NCI-H1105 (cell line): ENCODE results near the gene EML6.

Source experiments
- DNase-seq: peaks from one replicate; lab custom pipeline; 2025; lab: John Stamatoyannopoulos, UW

EML6 gene

DNA sequence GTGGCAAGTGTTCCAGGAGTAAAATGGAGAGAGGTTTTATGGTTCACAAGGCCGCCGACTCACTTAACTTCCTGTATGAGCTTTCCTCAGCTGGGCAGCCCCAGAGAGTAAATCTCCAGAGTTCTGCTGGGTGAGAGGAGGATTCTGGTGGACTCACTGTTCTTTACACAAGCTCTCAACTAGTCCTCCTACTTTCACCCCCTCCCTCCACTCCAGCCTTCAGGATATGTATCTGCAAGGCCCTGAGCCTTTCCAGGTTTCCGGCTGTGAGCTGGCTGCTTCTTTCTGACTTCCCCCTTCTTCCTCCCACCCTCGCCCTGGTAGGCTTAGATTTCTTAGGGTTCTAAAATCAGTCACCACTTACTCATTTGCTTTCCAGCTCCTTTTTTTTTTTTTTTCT lies 34.0 kb downstream of the EML6 start:
- DNase-seq: no peak

DNA sequence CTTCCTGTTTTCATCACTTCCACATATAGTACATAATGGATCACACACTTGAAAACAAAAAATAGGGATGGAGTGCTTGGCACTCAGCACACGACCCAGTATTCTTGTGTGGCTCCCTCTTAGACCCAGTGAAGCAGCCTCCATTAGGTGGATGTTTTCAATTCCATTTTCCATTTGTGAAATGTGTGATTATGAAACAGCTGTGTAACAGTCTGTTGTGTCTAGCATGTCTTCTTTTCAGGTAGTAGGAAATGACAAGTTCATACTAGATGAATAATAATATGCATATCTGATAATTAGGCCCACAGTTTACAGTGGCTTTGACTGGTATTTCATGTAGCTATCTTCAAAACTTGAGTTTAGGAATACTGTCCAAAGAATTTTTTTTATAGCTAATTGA lies 35.5 kb downstream of the EML6 start:
- no peak for DNase-seq

DNA sequence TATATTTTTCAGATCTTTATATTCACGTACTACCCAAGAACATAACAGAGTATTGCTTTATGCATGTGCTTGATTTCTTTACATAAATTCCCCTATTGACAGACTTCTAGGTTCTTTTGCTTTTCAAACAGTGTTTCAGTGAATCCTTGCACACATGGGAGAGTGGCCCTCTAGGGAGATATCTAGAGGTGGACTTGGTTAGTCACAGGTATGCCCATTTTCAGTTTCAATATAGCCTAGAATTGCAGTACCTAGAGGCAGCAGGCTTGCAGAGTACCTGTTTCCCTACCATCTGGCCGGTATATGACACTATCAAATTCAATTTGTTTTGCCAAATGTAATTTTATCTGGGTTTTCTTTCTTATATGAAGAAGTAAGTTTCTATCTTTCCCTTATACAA lies 36.8 kb downstream of the EML6 start:
- DNase-seq: no peak

DNA sequence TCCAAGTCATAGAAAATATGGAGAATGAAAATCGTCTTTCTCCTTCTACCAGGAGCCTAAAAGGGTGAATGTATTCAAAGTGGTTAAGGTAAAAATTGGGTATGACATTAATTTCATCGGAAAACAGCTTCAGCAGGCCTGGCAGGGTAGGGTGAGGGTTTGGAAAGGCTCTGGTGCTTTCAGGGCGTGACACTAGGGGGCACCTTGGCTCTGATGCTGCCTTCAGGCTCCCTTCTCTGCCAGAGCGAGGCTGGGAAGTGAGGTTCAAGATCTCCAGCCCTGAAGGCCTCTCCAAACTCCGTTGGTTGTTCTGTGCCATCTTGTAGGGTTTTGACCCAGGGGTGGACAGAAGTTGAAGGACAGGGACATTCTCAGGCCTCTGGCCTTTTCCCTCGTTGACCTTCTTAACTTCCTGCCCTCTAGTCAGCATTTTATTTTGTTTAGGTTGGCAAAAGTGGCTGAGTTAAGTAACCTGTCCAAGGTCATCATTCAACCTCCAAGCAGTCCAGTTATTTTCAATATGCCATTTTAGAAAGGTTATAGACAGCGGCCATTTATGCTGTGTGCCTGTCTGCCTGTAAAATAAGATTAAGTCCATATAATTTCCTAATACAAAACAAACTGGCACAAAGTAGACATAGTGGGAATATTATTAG lies 40.3 kb downstream of the EML6 start:
- no peak for DNase-seq

DNA sequence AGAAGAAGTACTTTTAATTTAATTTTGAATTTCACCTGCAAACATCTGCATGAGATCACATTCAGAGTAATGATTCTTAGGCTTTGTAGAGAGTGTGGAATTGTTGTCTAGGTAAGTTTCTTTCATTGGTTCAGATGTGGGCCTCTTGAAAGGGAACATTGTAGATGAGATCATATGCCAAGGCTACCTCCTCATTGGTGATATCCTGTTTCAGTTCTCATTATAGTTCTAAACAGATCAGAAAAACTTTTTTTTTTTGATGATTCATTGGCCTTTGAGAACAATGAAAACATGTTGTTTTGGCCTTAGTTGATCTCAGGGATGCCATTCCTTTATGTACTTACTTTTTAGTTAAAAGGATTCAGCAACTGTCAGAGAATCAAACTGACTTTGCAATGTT lies 44.5 kb downstream of the EML6 start:
- DNase-seq: no peak

DNA sequence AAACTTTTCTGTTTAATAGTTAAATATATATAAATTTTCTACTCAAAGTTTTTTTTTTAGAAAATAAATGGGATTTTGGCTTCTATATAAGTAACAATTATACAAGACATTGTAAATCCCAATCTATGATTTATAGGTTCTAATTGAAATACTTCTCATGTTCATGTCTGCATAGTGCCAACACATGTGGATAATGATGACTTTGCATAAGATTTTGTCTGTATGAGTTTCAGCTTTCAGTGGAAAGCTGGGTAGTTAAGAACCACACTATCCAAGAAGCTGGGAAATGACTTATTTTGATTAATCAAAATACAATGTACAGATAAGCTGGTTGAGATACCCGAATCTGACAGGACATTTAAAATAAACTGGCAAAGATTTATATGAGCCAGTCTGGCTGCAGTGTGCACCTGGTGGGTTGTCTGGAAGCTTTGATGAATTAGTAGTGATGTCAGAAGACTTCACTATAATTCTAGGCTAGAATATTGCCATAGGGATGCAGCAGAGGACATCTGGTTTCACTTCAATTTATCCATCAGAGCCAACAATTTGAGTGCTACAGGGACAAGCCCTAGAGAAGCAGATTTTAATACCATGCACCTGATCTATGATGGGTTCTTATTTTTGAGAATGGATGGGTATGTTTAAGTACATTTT lies 45.4 kb downstream of the EML6 start:
- no peak for DNase-seq

DNA sequence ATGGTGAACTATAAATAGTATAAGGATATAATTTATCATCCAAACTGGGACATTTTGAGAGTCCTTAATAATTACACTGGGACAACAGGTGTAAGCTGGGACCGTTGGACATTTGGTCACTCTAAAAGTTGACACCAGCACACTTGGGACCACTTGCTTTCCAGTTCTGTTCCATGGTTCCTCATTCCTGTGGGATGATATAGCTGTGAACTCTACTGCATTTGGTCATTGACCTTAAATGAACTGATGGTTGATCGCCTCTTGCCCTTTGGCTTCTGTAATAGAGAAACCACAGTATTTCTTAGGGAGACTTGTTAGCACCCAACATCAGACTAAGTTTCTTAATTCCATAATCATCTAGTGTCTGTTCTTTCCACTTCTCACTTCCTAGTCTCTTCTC lies 46.7 kb downstream of the EML6 start:
- DNase-seq: no peak

DNA sequence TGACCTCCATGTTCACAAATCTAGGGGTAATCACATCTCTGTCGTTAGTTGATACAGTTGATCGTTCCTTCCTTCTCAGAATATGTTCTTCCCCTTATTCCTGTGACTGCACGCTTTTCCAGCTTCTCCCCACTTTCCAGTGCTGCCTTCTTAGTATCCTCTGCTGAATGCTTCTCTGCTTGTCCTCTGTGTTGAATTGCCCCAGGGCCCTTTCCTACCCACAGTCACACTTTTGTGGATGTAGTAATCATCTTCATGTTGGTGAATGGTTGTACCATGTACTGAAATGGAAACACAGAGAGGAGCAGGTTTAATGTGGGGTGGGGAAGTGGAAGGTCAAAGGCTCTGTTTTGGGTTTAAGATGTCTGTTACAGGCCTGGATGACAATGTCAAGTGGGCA lies 47.2 kb downstream of the EML6 start:
- no peak for DNase-seq

DNA sequence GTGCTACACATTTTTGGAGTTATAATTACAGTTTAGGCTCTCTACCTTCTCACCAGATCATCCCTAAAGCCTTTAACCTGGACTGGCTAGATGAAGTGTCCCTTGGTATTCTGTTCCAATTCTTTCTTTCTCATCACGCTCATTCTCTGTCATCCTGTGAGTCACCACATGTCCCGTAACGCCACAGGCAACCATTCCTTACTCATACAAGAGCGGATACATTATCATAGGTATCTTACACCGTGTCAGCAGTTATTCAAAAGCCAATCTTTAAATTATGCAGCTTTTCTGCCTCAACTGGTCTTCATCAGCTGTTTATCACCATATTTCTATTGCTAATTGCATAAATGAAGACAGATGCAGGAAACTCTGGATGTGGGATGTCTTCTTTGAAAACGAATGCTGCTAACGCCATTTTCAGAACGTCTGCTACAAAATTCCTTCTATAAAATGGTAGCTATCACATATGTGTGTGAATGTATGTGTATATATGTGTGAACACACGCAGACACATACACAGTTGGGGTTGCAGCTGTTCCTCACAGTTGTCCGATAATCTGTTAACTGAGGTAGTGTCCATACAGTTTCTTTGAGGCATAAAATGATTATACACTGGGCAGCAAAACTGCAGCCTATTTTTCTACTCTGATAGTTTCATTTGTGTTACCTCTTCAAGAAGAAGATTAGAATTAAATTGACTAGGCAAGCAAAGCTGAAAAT lies 47.9 kb downstream of the EML6 start:
- DNase-seq: no peak

DNA sequence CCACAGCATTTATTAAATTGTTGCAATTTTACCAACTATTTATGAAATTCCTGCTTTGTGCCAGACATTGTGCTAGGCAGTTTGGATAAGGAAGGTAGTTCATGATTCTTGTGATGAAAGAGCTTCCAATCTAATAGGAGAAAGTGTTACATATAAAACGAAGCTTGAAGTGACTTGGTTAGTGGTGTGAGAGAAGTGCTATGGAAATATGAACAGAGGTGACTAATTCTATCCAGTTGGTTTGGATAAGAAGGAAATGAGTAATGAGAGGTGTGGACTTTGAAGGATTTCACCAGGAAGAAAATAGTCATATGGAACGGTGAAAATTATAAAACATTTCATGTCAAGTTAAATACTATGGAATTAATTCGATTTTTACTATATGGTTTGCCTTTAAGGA lies 48.6 kb downstream of the EML6 start:
- DNase-seq: no peak

DNA sequence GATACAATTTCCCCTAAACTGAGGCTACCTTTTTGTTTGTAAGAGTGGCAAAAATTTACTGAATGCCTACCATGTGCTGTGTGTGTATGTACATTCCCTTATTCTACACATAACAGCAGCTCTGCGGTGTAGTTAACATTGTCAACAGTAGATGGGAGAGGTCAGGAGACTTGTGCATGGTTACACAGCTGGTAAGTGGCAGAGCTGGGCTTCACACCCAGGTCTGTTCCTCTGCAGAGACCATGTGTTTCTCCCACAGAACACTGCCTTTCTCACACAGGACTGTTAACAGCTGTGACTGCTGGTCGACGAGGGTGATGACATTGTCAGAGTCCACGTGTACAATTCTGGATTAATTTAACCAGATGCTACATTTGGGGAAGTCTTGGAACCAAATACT lies 49.1 kb downstream of the EML6 start:
- no peak for DNase-seq

DNA sequence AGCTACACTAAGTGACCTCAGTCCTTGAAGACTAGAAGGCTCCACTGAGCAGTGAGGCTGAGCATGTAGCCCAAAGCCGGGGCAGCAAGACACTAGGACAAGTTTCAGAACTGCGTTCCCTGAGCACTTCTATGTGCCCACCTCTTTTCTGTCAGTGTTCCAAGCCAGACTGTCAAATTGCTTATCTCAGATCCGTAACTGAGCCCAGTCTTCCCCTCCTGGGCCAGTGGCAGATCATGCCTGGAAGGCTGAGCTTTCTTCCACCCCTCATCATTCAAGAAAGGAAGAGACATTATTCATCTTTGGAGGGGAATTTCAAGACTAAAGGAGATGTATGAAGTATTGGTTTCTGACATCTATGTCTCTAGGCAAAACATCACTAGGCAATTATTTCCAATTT lies 49.8 kb downstream of the EML6 start:
- no peak for DNase-seq

DNA sequence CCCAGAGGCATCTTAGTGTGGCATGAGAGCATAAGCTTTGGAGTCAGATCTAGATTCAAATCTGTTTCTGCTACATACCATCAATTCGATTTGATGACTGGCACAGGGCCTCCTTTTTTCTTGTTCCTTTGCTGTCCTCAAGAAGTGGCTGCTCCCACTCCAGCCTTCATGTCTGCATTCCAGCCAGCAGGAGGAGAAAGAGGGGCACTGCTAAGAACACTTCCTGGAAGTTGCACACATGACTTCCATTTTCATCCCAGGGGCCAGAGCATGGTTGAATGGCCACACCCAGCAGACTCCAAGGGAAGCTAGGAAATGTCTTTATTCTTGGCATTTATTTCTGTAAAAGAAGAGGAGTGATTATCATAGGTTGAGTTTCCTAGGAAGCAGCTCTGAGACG lies 50.4 kb downstream of the EML6 start:
- DNase-seq: no peak

DNA sequence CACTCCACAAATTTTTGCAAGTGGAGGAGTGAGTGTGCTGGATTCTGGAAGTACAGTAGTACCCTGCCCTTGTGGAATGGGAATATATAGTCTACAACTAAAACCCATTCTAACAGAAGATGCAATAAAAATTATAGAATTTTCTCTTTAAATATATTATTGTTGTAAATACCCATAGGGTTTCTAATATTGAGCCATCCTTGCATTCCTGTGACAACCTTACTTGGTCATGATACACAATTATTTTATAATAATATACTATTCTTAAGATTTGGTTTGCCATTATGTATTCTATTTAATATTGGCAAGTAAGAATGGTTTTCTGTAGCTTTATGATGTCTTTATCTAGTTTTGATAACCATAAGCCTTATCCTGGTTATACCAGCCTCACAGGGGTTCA lies 52.2 kb downstream of the EML6 start:
- DNase-seq: no peak

DNA sequence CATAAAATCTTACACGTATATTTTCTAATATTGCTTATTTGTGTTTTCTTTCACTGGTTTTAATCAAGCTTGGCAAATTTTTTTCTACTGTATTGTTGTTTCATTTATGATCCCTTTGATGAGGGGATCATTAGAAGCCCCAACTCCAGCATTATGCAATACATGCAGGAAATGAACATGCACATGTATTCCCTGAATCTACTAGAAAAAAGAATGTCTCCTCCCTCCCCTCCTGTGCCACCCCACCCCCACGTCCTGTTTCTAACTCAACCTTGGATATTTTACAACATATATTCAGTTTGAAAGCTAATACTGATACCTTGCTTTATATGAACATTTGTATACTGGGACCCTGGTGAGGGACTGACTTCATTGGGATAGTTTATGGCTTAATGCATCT lies 53.0 kb downstream of the EML6 start:
- DNase-seq: no peak

DNA sequence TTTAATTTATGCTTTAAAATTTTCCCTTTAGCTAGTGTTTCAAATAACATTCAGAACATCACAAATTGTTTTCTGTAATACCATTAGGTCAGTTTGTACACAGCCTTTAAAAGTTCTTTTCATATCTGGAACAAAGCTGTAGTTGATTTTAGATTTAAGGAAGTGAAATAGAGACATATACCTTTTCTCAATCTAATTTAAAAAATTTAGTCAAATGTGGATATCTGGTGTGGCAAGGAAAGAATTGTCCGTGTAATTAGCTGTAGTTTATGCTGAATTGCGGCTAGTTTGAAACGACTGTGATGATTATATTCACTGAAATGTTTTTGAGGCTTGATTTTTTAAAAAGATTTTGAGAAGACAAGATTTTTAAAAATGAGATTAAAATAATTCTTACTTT lies 59.9 kb downstream of the EML6 start:
- no peak for DNase-seq

DNA sequence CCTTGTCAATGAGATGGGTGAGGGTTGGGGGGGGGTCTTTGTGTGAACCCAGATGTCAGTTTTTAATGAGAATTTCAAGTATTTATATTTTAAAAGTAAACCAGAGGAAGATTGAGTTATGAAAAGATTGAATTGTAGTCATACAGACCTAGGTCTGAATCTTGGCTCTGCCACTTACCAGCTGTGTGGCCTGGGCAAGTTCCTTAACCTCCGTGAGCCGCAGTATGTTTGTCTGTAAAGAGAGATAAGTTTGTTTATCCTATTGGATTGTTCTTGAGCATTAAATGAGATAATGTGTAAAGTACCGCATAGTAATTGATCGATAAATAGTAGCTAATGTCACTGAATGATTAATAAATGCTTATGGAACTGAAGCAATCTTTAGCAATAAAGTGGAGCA lies 63.8 kb downstream of the EML6 start:
- DNase-seq: no peak

DNA sequence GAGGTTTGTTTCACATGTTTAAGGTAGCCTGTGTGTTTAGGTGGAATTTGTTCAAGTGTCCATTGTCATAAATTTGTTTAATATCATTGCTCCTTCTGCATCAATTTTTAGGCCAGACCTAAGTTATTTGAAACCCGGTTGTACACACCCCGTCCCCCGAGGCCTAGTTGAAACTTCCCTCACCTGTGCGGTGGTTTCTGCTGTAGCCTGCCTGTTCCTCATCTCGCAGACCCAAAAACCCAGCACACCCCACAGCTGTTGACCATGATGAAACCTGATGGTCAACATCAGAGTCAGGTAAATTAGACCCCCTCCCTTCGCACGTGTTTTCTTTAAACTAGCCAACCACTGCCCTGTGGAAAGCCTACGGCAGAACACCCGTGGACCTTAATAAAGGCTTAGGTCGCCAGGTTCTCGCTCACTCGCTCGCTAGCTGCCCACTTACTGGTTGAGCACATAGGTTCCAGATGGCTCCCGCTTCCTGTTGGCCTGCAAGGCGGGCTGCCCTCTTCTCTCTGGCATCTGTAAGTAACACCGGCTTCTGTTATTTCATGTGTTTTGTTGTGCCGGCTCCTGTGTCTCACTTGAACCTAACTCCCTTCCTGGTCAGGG lies 64.4 kb downstream of the EML6 start:
- no peak for DNase-seq

DNA sequence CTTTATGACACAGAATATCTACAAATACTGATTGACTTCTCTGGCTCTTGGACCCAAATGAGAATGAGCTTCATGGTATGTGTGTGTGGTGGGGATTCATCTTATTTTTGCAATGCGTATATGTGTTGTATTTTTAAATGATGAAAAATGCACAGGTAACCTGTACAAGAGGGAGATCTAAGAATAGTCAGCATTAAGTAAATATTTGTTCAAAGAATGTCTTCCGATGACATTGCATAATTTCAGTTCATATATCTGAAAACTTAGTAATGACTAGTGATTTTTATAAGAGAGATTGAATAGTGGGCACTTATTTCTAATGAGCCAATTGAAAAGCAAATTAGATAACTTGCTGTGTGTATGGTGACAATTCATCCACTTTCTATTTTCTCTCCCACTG lies 66.4 kb downstream of the EML6 start:
- no peak for DNase-seq

DNA sequence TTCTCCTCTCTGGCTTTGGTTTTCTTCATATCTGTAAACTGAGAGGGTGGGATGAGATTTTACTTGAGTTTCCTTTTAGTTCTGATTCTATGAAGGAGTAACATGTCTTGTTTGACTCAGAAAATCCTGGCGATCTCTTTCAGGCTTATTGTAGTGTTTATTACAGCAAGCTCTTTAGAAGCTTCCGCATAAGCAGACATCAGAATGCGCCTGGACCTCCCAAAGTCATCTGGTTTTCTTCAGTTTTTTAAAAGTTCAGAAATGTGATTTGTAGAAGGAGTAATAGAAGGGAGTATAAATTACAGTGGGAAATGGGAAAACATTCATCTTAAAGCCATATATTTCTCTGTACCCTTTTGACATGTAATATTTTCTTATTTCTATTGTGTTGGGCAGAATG lies 68.4 kb downstream of the EML6 start:
- no peak for DNase-seq

DNA sequence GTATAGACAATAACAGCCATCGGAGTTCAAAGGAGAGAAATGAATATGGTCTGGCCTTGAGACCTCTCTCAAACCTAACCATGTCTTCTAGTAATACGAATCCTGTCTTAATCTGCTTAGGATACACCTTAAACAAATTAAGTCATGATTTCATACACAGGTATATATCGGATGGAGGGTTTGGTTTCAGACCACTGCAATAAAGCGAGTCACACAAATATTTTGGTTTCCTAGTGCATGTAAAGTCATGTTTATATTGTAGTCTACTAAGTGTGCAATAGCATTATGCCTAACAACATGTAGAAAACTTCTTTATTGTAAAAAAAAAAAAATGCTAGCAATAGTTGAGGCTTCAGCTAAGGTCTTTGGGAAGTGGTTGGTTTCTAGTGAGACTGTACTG lies 73.8 kb downstream of the EML6 start:
- no peak for DNase-seq

DNA sequence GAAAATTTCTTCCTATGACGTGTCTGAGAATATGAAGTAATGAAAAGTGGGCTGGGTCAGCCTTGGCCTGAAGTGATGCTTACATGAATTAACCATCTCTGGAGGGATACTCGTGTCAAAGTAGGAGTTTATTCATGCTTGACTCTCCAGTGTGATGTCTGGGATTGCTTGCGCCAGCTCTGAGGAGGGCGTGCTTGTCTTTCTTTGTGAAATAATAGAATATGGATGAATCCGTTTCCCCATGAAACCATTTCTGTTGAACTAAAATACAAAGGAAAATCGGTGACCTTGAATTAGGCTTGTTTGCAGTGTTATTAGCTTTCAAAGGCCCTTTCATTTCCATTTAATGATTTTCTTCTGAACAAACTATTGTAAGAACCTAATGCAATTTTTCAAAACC lies 77.9 kb downstream of the EML6 start:
- DNase-seq: no peak
